ENCODE measurements around the gene CIZ1. TPM values are rescaled to one million over a fixed set of nuclear protein-coding genes. Genes with fewer than 3 reads are reported as not detected.

The CIZ1 gene
- total and polyA plus RNA-seq, 2 of the 13 experiments (the other 11 are each of a cell fraction or from before 2014, with no cell fraction given), result 30.6 to 50.3 TPM

DNA sequence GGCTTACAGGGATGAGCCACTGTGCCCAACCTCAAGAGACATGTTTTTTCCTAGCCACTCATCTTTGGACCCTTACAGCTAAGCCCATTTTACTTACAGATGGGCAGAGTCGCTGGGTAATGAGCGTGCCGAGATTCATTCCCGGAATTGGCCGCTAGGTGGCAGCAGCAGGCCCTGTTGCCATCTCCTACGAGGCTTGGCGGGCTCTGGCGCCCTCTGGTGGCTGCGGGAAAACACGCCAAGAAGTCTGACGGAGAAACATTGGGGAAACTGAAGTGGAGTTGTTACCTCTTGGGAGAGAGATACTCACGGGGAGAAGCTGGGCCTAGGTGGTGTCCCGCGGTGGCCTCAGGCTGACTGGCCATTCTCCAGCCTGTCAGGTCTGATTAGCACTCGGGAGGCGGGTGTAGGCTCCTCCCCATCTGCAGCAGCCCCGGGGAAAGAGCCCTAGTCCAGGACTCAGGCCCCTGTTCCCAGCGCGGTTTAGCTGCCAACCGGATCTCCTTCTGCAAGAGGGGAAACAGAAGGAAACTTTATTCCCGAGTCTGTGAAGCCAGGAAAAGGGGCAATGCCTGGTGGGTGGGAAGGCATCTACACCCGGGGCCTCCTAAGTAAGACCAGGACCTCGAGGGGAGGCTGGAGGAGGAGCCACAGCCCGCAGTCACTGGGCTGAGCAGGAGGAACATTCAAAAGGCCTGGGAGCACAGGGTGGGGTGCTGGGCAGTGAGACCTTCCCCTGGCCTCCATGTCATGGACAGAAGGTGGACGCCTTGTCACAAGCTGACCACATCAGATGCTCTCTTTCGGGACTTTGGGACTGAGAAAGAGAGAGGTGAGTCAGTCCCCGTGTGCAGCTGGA, 73.5 kb downstream of the CIZ1 start (continued):
- TF ChIP-seq, protein P1, sequence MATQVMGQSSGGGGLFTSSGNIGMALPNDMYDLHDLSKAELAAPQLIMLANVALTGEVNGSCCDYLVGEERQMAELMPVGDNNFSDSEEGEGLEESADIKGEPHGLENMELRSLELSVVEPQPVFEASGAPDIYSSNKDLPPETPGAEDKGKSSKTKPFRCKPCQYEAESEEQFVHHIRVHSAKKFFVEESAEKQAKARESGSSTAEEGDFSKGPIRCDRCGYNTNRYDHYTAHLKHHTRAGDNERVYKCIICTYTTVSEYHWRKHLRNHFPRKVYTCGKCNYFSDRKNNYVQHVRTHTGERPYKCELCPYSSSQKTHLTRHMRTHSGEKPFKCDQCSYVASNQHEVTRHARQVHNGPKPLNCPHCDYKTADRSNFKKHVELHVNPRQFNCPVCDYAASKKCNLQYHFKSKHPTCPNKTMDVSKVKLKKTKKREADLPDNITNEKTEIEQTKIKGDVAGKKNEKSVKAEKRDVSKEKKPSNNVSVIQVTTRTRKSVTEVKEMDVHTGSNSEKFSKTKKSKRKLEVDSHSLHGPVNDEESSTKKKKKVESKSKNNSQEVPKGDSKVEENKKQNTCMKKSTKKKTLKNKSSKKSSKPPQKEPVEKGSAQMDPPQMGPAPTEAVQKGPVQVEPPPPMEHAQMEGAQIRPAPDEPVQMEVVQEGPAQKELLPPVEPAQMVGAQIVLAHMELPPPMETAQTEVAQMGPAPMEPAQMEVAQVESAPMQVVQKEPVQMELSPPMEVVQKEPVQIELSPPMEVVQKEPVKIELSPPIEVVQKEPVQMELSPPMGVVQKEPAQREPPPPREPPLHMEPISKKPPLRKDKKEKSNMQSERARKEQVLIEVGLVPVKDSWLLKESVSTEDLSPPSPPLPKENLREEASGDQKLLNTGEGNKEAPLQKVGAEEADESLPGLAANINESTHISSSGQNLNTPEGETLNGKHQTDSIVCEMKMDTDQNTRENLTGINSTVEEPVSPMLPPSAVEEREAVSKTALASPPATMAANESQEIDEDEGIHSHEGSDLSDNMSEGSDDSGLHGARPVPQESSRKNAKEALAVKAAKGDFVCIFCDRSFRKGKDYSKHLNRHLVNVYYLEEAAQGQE (IDR thresholded peaks at IDR 0.05; ENCODE audit: borderline replicate concordance in 1 of 2, low read depth in 1 of 2, low read length in 2 of 2), result no peak
- TF ChIP-seq AGO1 (IDR thresholded peaks at IDR 0.05; ENCODE audit: low read depth, low read length, poor library complexity, severe bottlenecking) (no peak), XRCC5 (optimal IDR thresholded peaks at IDR 0.05; ENCODE audit: low read length) (peak; percentile 98), SCMH1 (CRISPR knock-in tag; IDR thresholded peaks at IDR 0.05; ENCODE audit: borderline replicate concordance) (no peak), NCOA1 (CRISPR knock-in tag; IDR thresholded peaks at IDR 0.05) (no peak), ZNF350 (CRISPR knock-in tag; IDR thresholded peaks at IDR 0.05; ENCODE audit: borderline replicate concordance, low read depth) (peak; percentile 78; the same call in 1 of the 2 replicates), IRX3 (CRISPR knock-in tag; IDR thresholded peaks at IDR 0.05; ENCODE audit: borderline replicate concordance, low read depth) (no peak), PHF21A (CRISPR knock-in tag; IDR thresholded peaks at IDR 0.05) (no peak), ZNF501 (CRISPR knock-in tag; IDR thresholded peaks at IDR 0.05) (peak; percentile 74), ZBTB3 (CRISPR knock-in tag; IDR thresholded peaks at IDR 0.05; ENCODE audit: borderline replicate concordance, low read depth) (no peak), ZNF260 (CRISPR knock-in tag; IDR thresholded peaks at IDR 0.05; ENCODE audit: borderline replicate concordance, low read depth) (no peak)
- TF ChIP-seq, protein P2, sequence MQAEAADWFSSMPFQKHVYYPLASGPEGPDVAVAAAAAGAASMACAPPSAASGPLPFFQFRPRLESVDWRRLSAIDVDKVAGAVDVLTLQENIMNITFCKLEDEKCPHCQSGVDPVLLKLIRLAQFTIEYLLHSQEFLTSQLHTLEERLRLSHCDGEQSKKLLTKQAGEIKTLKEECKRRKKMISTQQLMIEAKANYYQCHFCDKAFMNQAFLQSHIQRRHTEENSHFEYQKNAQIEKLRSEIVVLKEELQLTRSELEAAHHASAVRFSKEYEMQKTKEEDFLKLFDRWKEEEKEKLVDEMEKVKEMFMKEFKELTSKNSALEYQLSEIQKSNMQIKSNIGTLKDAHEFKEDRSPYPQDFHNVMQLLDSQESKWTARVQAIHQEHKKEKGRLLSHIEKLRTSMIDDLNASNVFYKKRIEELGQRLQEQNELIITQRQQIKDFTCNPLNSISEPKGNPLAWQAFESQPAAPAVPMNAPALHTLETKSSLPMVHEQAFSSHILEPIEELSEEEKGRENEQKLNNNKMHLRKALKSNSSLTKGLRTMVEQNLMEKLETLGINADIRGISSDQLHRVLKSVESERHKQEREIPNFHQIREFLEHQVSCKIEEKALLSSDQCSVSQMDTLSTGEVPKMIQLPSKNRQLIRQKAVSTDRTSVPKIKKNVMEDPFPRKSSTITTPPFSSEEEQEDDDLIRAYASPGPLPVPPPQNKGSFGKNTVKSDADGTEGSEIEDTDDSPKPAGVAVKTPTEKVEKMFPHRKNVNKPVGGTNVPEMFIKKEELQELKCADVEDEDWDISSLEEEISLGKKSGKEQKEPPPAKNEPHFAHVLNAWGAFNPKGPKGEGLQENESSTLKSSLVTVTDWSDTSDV (CRISPR knock-in tag; IDR thresholded peaks at IDR 0.05), result 0 out of 2 replicates have a peak, but pooled peaks have one; percentile 34
- TF ChIP-seq, protein P3, sequence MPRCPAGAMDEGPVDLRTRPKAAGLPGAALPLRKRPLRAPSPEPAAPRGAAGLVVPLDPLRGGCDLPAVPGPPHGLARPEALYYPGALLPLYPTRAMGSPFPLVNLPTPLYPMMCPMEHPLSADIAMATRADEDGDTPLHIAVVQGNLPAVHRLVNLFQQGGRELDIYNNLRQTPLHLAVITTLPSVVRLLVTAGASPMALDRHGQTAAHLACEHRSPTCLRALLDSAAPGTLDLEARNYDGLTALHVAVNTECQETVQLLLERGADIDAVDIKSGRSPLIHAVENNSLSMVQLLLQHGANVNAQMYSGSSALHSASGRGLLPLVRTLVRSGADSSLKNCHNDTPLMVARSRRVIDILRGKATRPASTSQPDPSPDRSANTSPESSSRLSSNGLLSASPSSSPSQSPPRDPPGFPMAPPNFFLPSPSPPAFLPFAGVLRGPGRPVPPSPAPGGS (CRISPR knock-in tag; IDR thresholded peaks at IDR 0.05), result no peak
- TF ChIP-seq, protein P4, sequence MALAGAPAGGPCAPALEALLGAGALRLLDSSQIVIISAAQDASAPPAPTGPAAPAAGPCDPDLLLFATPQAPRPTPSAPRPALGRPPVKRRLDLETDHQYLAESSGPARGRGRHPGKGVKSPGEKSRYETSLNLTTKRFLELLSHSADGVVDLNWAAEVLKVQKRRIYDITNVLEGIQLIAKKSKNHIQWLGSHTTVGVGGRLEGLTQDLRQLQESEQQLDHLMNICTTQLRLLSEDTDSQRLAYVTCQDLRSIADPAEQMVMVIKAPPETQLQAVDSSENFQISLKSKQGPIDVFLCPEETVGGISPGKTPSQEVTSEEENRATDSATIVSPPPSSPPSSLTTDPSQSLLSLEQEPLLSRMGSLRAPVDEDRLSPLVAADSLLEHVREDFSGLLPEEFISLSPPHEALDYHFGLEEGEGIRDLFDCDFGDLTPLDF (CRISPR knock-in tag; IDR thresholded peaks at IDR 0.05), result no peak
- TF ChIP-seq, protein P5, sequence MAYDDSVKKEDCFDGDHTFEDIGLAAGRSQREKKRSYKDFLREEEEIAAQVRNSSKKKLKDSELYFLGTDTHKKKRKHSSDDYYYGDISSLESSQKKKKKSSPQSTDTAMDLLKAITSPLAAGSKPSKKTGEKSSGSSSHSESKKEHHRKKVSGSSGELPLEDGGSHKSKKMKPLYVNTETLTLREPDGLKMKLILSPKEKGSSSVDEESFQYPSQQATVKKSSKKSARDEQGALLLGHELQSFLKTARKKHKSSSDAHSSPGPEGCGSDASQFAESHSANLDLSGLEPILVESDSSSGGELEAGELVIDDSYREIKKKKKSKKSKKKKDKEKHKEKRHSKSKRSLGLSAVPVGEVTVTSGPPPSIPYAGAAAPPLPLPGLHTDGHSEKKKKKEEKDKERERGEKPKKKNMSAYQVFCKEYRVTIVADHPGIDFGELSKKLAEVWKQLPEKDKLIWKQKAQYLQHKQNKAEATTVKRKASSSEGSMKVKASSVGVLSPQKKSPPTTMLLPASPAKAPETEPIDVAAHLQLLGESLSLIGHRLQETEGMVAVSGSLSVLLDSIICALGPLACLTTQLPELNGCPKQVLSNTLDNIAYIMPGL (CRISPR knock-in tag; IDR thresholded peaks at IDR 0.05; ENCODE audit: borderline replicate concordance in 1 of 2, low read depth in 1 of 2), result peak; percentile 94 to 96

All from HepG2 (cell line).